NT2/D1 (cell line): ENCODE data around the gene NELL1.

Source experiments
- SUZ12 ChIP-seq: IDR thresholded peaks from 2 replicates; pipeline ENCODE4 v1.6.1; 2011; ENCODE audit not compliant: insufficient read length, insufficient read depth; ENCODE audit errors: extremely low read depth
- YY1 ChIP-seq: IDR thresholded peaks from 2 replicates; pipeline ENCODE4 v1.6.1; 2011; ENCODE audit not compliant: insufficient read length, insufficient read depth
- ZNF274 ChIP-seq: IDR thresholded peaks from 2 replicates; pipeline ENCODE4 v1.6.1; 2011; ENCODE audit warnings: mild to moderate bottlenecking, low read depth, low read length

- TF ChIP-seq ZNF274 (no peak), YY1 (no peak), SUZ12 (no peak)
These were observed 529.1 kb downstream of the NELL1 start for GRCh38 chr11:21198498-21198897.
